ENCODE measurements around the gene CDK19. TPM values are rescaled to one million over a fixed set of nuclear protein-coding genes. Genes with fewer than 3 reads are reported as not detected.
"Not testable (repeated sequence)": the region's sequence is repeated elsewhere in the genome, so short reads cannot be mapped to it uniquely, and the experiment has no call there.

CDK19 gene
- polyA plus RNA-seq, 4 donors: 35.8 to 47.9 (median 42.7) TPM

- no peak for DNase-seq (ENCODE audit: low read depth in 4 of 4, low spot score in 3 of 4)
Observed at GRCh38 chr6:110595112-110595511, 220.2 kb downstream of the CDK19 start.

- no peak for DNase-seq (ENCODE audit: low read depth in 4 of 4, low spot score in 3 of 4)
Observed at GRCh38 chr6:110593637-110594036, 221.6 kb downstream of the CDK19 start.

GRCh38 chr6:110592765-110593164, 222.5 kb downstream of the CDK19 start:
- DNase-seq (ENCODE audit: low read depth in 4 of 4, low spot score in 3 of 4): no peak

GRCh38 chr6:110590821-110591351, 224.4 kb downstream of the CDK19 start:
- no peak for DNase-seq (ENCODE audit: low read depth in 4 of 4, low spot score in 3 of 4)

GRCh38 chr6:110589865-110590513, 225.3 kb downstream of the CDK19 start:
- no peak for DNase-seq (ENCODE audit: low read depth in 4 of 4, low spot score in 3 of 4)

GRCh38 chr6:110587328-110587727, 227.9 kb downstream of the CDK19 start:
- DNase-seq (ENCODE audit: low read depth in 4 of 4, low spot score in 3 of 4): no peak

- DNase-seq (ENCODE audit: low read depth in 4 of 4, low spot score in 3 of 4): no peak
Observed at GRCh38 chr6:110581679-110582078, 233.6 kb downstream of the CDK19 start.

GRCh38 chr6:110577596-110578167, 237.6 kb downstream of the CDK19 start:
- DNase-seq (ENCODE audit: low read depth in 4 of 4, low spot score in 3 of 4): not testable (repeated sequence)

- DNase-seq (ENCODE audit: low read depth in 4 of 4, low spot score in 3 of 4): no peak
Observed at GRCh38 chr6:110575925-110576463, 239.3 kb downstream of the CDK19 start.

- DNase-seq (ENCODE audit: low read depth in 4 of 4, low spot score in 3 of 4): no peak
Observed at GRCh38 chr6:110574817-110575216, 240.5 kb downstream of the CDK19 start.

- DNase-seq (ENCODE audit: low read depth in 4 of 4, low spot score in 3 of 4): no peak
Observed at GRCh38 chr6:110573537-110573936, 241.7 kb downstream of the CDK19 start.

- no peak for DNase-seq (ENCODE audit: low read depth in 4 of 4, low spot score in 3 of 4)
Observed at GRCh38 chr6:110573136-110573535, 242.1 kb downstream of the CDK19 start.

GRCh38 chr6:110567957-110568696, 247.1 kb downstream of the CDK19 start:
- no peak for DNase-seq (ENCODE audit: low read depth in 4 of 4, low spot score in 3 of 4)

- DNase-seq (ENCODE audit: low read depth in 4 of 4, low spot score in 3 of 4): peak in 1 of 4 donors; percentile 33
Observed at GRCh38 chr6:110566346-110567125, 248.7 kb downstream of the CDK19 start.

GRCh38 chr6:110564703-110565421, 250.4 kb downstream of the CDK19 start:
- DNase-seq (ENCODE audit: low read depth in 4 of 4, low spot score in 3 of 4): no peak

- DNase-seq (ENCODE audit: low read depth in 4 of 4, low spot score in 3 of 4): no peak
Observed at GRCh38 chr6:110563711-110564110, 251.6 kb downstream of the CDK19 start.

- no peak for DNase-seq (ENCODE audit: low read depth in 4 of 4, low spot score in 3 of 4)
Observed at GRCh38 chr6:110562316-110562915, 252.9 kb downstream of the CDK19 start.

GRCh38 chr6:110561696-110562095, 253.6 kb downstream of the CDK19 start:
- DNase-seq (ENCODE audit: low read depth in 4 of 4, low spot score in 3 of 4): no peak

GRCh38 chr6:110561008-110561396, 254.3 kb downstream of the CDK19 start:
- DNase-seq (ENCODE audit: low read depth in 4 of 4, low spot score in 3 of 4): no peak

Data from right renal pelvis (tissue), 4 donors.